KMS-11 (cell line): ENCODE data around the gene TULP4.

Experiments used
- H2AFZ ChIP-seq: fragments of 200-600 bp; sonication (generic); 2 replicates; pipeline ENCODE4 v1.6.1; 2016; ENCODE audit warnings: antibody characterized with exemption, mixed run types, low read depth
- H3K27ac ChIP-seq: fragments of 200-600 bp; sonication (generic); 2 replicates; pipeline ENCODE4 v1.6.1; 2016; ENCODE audit warnings: mild to moderate bottlenecking, mixed run types
- H3K27me3 ChIP-seq: fragments of 200-600 bp; sonication (generic); 2 replicates; pipeline ENCODE4 v1.6.1; 2017; ENCODE audit warnings: mild to moderate bottlenecking, low read depth, mixed run types, moderate library complexity; ENCODE audit not compliant: insufficient read depth
- H3K36me3 ChIP-seq: fragments of 200-600 bp; sonication (generic); 2 replicates; pipeline ENCODE4 v1.6.1; 2017; ENCODE audit warnings: mild to moderate bottlenecking, mixed run types; ENCODE audit not compliant: insufficient read depth
- H3K4me1 ChIP-seq: fragments of 200-600 bp; sonication (generic); 2 replicates; pipeline ENCODE4 v1.6.1; 2016; ENCODE audit warnings: mild to moderate bottlenecking, low read depth, mixed run types; ENCODE audit not compliant: poor library complexity, severe bottlenecking
- H3K4me2 ChIP-seq: fragments of 200-600 bp; sonication (generic); 2 replicates; pipeline ENCODE4 v1.7.0; 2016; ENCODE audit warnings: mild to moderate bottlenecking, mixed run types
- H3K4me3 ChIP-seq: fragments of 200-600 bp; sonication (generic); IDR thresholded peaks from 2 replicates; pipeline ENCODE4 v1.6.1; 2017; ENCODE audit warnings: low read depth, low read length, mixed read lengths; ENCODE audit not compliant: insufficient read depth
- H3K79me2 ChIP-seq: fragments of 200-600 bp; sonication (generic); 2 replicates; pipeline ENCODE4 v1.6.1; 2016; ENCODE audit warnings: low read depth, mixed run types; ENCODE audit not compliant: insufficient read depth
- H3K9ac ChIP-seq: fragments of 200-600 bp; sonication (generic); 2 replicates; pipeline ENCODE4 v1.6.1; 2016; ENCODE audit warnings: mild to moderate bottlenecking, mixed run types
- H4K20me1 ChIP-seq: fragments of 200-600 bp; sonication (generic); 2 replicates; pipeline ENCODE4 v1.6.1; 2016; ENCODE audit warnings: mild to moderate bottlenecking, mixed run types; ENCODE audit not compliant: insufficient read depth
- CTCF ChIP-seq: fragments of 200-600 bp; sonication (generic); conservative IDR thresholded peaks from 2 replicates; pipeline ENCODE4 v1.6.1; 2017; ENCODE audit warnings: low read depth, mild to moderate bottlenecking, antibody characterized with exemption, low read length, moderate library complexity, mixed read lengths

The TULP4 gene

DNA sequence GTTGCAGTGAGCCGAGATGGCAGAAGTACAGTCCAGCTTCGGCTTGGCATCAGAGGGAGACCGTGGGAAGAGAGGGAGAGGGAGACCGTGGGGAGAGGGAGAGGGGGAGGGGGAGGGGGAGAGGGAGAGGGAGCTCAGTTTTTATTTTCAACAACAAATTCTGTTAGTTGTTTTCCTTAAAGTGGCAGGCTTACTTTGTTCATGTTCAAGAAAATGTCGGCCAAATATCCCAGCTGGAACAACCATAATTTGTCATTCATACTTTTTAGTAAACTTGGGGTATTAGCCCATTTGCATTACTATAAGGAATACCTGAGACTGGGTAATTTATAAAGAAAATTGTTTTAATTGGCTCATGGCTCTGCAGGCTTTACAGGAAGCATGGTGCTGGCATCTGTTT lies 2.5 kb upstream of the TULP4 start:
- Histone ChIP-seq H3K4me1 (peaks cover 16% of the 10 kb centered on the region), H3K36me3 (no peaks in the 10 kb centered on the region), H3K9ac (no peak overlapping the region), H3K27me3 (no peaks in the 10 kb centered on the region), H2AFZ (no peak overlapping the region), H3K4me2 (no peak overlapping the region), H3K79me2 (no peaks in the 10 kb centered on the region), H3K4me3 (no peak overlapping the region), H4K20me1 (no peaks in the 10 kb centered on the region), H3K27ac (no peak overlapping the region)
- no peak for TF ChIP-seq CTCF

DNA sequence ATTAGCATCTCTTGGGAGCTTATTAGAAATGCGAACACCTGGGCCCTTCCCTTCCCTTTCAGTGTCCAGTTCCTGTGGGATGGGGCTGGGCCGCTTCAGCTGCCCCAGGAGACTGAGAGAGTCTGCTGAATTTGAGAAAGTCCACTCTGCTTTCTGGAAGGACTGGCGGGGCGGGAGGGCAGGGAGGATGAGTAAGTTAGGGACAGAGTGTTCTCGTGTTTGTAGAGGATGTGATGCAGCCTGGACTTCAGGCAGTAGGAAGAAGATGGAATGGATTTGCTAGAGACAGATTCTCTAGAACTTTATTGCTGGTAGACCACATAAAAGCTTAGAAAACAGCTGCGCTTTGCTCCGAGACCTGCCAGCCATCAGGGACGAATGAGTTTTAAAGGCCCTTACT lies 1.1 kb upstream of the TULP4 start:
- no peak overlapping the region for H3K9ac ChIP-seq
- no peak for TF ChIP-seq CTCF
- H2AFZ ChIP-seq, result no peak overlapping the region
- no peak overlapping the region for H3K4me2 ChIP-seq
- no peak overlapping the region for H3K27ac ChIP-seq
- H3K27me3 ChIP-seq, result no peaks in the 10 kb centered on the region
- H3K4me3 ChIP-seq, result no peak overlapping the region
- H3K36me3 ChIP-seq, result no peaks in the 10 kb centered on the region
- H3K79me2 ChIP-seq, result no peaks in the 10 kb centered on the region
- no peaks in the 10 kb centered on the region for H4K20me1 ChIP-seq
- H3K4me1 ChIP-seq, result peaks cover 16% of the 10 kb centered on the region

- H3K79me2 ChIP-seq, result no peaks in the 10 kb centered on the region
- no peaks in the 10 kb centered on the region for H3K36me3 ChIP-seq
- H3K27me3 ChIP-seq, result no peaks in the 10 kb centered on the region
- no peaks in the 10 kb centered on the region for H4K20me1 ChIP-seq
- H3K4me1 ChIP-seq, result peaks cover 16% of the 10 kb centered on the region
- H2AFZ ChIP-seq, result no peak overlapping the region
- no peak overlapping the region for H3K4me2 ChIP-seq
- no peak for TF ChIP-seq CTCF
- no peak overlapping the region for H3K9ac ChIP-seq
- no peak overlapping the region for H3K4me3 ChIP-seq
- H3K27ac ChIP-seq, result no peak overlapping the region
Measured at GRCh38 chr6:158311626-158312025, 639 bp upstream of the TULP4 start.

- Histone ChIP-seq H3K4me1 (peaks cover 16% of the 10 kb centered on the region), H2AFZ (no peak overlapping the region), H3K9ac (no peak overlapping the region), H3K27ac (no peak overlapping the region), H3K27me3 (no peaks in the 10 kb centered on the region), H4K20me1 (no peaks in the 10 kb centered on the region), H3K4me2 (no peak overlapping the region), H3K79me2 (no peaks in the 10 kb centered on the region), H3K4me3 (no peak overlapping the region), H3K36me3 (no peaks in the 10 kb centered on the region)
- TF ChIP-seq CTCF, result no peak
Measured at GRCh38 chr6:158312672-158313397, 570 bp downstream of the TULP4 start.
